Loucy (cell line): ENCODE data around the gene NNMT.

ENCODE experiments used
- H2AFZ ChIP-seq: fragments of 200-600 bp; sonication (generic); 2 replicates; pipeline ENCODE4 v1.6.0; 2016; ENCODE audit warnings: antibody characterized with exemption, mild to moderate bottlenecking, low read length, moderate library complexity
- H3F3A ChIP-seq: fragments of 200-600 bp; 2 replicates; pipeline ENCODE4 v1.6.0; 2016; ENCODE audit warnings: antibody characterized with exemption, low read depth, mild to moderate bottlenecking
- H3K27me3 ChIP-seq: fragments of 200-600 bp; sonication (generic); 2 replicates; pipeline ENCODE4 v1.6.1; 2014; ENCODE audit warnings: low read length, mild to moderate bottlenecking; ENCODE audit not compliant: insufficient read depth, poor library complexity, severe bottlenecking
- H3K36me3 ChIP-seq: fragments of 200-600 bp; sonication (generic); 2 replicates; pipeline ENCODE4 v1.6.1; 2016; ENCODE audit warnings: low read length; ENCODE audit not compliant: insufficient read depth
- H3K4me1 ChIP-seq: fragments of 200-600 bp; sonication (generic); 2 replicates; pipeline ENCODE4 v1.5.1; 2014; ENCODE audit warnings: low read length, mild to moderate bottlenecking; ENCODE audit not compliant: insufficient read depth, poor library complexity, severe bottlenecking
- H3K4me2 ChIP-seq: fragments of 200-600 bp; sonication (generic); 2 replicates; pipeline ENCODE4 v1.6.0; 2014; ENCODE audit warnings: antibody characterized with exemption, low read length, low read depth, mild to moderate bottlenecking; ENCODE audit not compliant: poor library complexity, severe bottlenecking
- H3K4me3 ChIP-seq: fragments of 200-600 bp; sonication (generic); 2 replicates; pipeline ENCODE4 v1.5.1; 2014; ENCODE audit warnings: low read length, mild to moderate bottlenecking, mixed read lengths; ENCODE audit not compliant: poor library complexity, severe bottlenecking
- H3K79me2 ChIP-seq: fragments of 200-600 bp; sonication (generic); 2 replicates; pipeline ENCODE4 v1.6.1; 2014; ENCODE audit warnings: low read length; ENCODE audit not compliant: insufficient read depth
- H3K9ac ChIP-seq: fragments of 200-600 bp; sonication (generic); 2 replicates; pipeline ENCODE4 v1.6.0; 2014; ENCODE audit warnings: mild to moderate bottlenecking, low read depth, low read length, moderate library complexity; ENCODE audit not compliant: poor library complexity, severe bottlenecking
- H3K9me2 ChIP-seq: fragments of 200-600 bp; sonication (generic); replicated peaks from 2 replicates; pipeline ENCODE4 v1.6.1; 2016; ENCODE audit warnings: low read depth, low read length, mixed read lengths
- H3K9me3 ChIP-seq: fragments of 200-600 bp; sonication (generic); 2 replicates; pipeline ENCODE4 v1.6.1; 2014; ENCODE audit warnings: mild to moderate bottlenecking, antibody characterized with exemption, low read length, low read depth; ENCODE audit not compliant: insufficient read depth
- H4K20me1 ChIP-seq: fragments of 200-600 bp; sonication (generic); 2 replicates; pipeline ENCODE4 v1.6.0; 2014; ENCODE audit warnings: antibody characterized with exemption, low read length, mild to moderate bottlenecking; ENCODE audit not compliant: insufficient read depth, poor library complexity, severe bottlenecking
- EZH2phosphoT487 ChIP-seq: fragments of 200-600 bp; IDR thresholded peaks from 2 replicates; pipeline ENCODE4 v1.6.1; 2018; ENCODE audit warnings: antibody characterized with exemption, mild to moderate bottlenecking, moderate library complexity, borderline replicate concordance
- TF ChIP-seq, protein P1 (sequence below): fragments of 200-600 bp; sonication (generic); conservative IDR thresholded peaks from 2 replicates; pipeline ENCODE4 v1.5.1; 2014; ENCODE audit warnings: mild to moderate bottlenecking, antibody characterized with exemption, low read length

Gene NNMT

GRCh38 chr11:114308689-114309089 is 12.5 kb downstream of the NNMT start:
- Histone ChIP-seq H3K9me3 (no peaks in the 10 kb centered on the region), H3K4me3 (no peak overlapping the region), H4K20me1 (no peaks in the 10 kb centered on the region), H3K9me2 (no peaks in the 10 kb centered on the region), H3K4me2 (no peak overlapping the region), H3K27me3 (peaks cover 10% of the 10 kb centered on the region), H3F3A (no peaks in the 10 kb centered on the region), H3K36me3 (no peaks in the 10 kb centered on the region), H3K79me2 (no peaks in the 10 kb centered on the region), H3K4me1 (no peaks in the 10 kb centered on the region), H2AFZ (no peak overlapping the region), H3K9ac (no peak overlapping the region)
- TF ChIP-seq EZH2phosphoT487: no peak
- TF ChIP-seq, protein P1, sequence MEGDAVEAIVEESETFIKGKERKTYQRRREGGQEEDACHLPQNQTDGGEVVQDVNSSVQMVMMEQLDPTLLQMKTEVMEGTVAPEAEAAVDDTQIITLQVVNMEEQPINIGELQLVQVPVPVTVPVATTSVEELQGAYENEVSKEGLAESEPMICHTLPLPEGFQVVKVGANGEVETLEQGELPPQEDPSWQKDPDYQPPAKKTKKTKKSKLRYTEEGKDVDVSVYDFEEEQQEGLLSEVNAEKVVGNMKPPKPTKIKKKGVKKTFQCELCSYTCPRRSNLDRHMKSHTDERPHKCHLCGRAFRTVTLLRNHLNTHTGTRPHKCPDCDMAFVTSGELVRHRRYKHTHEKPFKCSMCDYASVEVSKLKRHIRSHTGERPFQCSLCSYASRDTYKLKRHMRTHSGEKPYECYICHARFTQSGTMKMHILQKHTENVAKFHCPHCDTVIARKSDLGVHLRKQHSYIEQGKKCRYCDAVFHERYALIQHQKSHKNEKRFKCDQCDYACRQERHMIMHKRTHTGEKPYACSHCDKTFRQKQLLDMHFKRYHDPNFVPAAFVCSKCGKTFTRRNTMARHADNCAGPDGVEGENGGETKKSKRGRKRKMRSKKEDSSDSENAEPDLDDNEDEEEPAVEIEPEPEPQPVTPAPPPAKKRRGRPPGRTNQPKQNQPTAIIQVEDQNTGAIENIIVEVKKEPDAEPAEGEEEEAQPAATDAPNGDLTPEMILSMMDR: no peak

GRCh38 chr11:114309517-114309916 is 13.3 kb downstream of the NNMT start:
- no peak overlapping the region for H3K4me2 ChIP-seq
- no peak overlapping the region for H2AFZ ChIP-seq
- H3K36me3 ChIP-seq: no peaks in the 10 kb centered on the region
- no peaks in the 10 kb centered on the region for H3K4me1 ChIP-seq
- H3K4me3 ChIP-seq: no peak overlapping the region
- no peaks in the 10 kb centered on the region for H3K9me3 ChIP-seq
- no peaks in the 10 kb centered on the region for H3K9me2 ChIP-seq
- H3K27me3 ChIP-seq: peaks cover 10% of the 10 kb centered on the region
- H4K20me1 ChIP-seq: no peaks in the 10 kb centered on the region
- no peak for TF ChIP-seq EZH2phosphoT487
- TF ChIP-seq, protein P1: no peak
- H3K79me2 ChIP-seq: no peaks in the 10 kb centered on the region
- H3F3A ChIP-seq: no peaks in the 10 kb centered on the region
- H3K9ac ChIP-seq: no peak overlapping the region

DNA sequence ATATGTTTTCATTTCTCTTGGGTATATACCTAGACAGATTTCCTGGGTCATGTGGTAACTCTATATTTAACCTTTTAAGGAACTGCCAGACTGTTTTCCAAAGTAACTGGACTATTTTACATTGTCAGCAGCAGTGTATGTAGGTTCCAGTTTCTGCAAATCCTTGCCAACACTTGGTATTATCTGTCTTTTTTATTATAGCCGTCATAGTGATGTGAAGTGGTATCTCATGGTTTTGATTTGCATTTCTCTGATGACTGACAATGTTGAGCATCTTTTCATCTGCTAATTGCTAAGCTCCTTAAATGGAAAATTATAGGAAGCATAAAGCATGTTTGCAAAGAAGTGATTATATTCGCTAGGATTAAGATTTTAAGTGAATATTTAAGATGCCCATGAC is 13.9 kb downstream of the NNMT start:
- Histone ChIP-seq H3K79me2 (no peaks in the 10 kb centered on the region), H3K4me1 (no peaks in the 10 kb centered on the region), H3K9ac (no peak overlapping the region), H3F3A (no peaks in the 10 kb centered on the region), H3K9me3 (no peaks in the 10 kb centered on the region), H2AFZ (no peak overlapping the region), H3K9me2 (no peaks in the 10 kb centered on the region), H3K4me3 (no peak overlapping the region), H3K27me3 (peaks cover 10% of the 10 kb centered on the region), H3K4me2 (no peak overlapping the region), H4K20me1 (no peaks in the 10 kb centered on the region), H3K36me3 (no peaks in the 10 kb centered on the region)
- no peak for TF ChIP-seq EZH2phosphoT487
- TF ChIP-seq, protein P1: no peak
